NB4 (cell line): Measurements from ENCODE around the gene STIP1.

ENCODE experiments used
- CTCF ChIP-seq: IDR thresholded peaks from one replicate; pipeline ENCODE4 v1.5.1; 2012; ENCODE audit warnings: low read depth, low read length
- MAX ChIP-seq: IDR thresholded peaks from 2 replicates; pipeline ENCODE4 v1.6.1; 2011; ENCODE audit warnings: low read depth, low read length
- MYC ChIP-seq: IDR thresholded peaks from 2 replicates; pipeline ENCODE4 v1.6.1; 2011; ENCODE audit warnings: low read depth, low read length
- POLR2A ChIP-seq: IDR thresholded peaks from 2 replicates; pipeline ENCODE4 v1.6.1; 2011; ENCODE audit warnings: mild to moderate bottlenecking; ENCODE audit not compliant: insufficient read length; ENCODE audit errors: extremely low read depth

- no peak for TF ChIP-seq CTCF
- no peak for TF ChIP-seq POLR2A
- TF ChIP-seq MYC, result no peak
- TF ChIP-seq MAX, result no peak
Observed at GRCh38 chr11:64229090-64229743, 43.2 kb downstream of the STIP1 start.
